Medulla oblongata (tissue), 1 donor: ENCODE measurements around the gene MSTN.

Experiments used
- DNase-seq: peaks from one replicate; pipeline ENCODE4 v3.0.0-alpha.2; 2015; ENCODE audit errors: extremely low spot score

MSTN gene

GRCh38 chr2:190062601-190063000, at the start of gene MSTN:
MSTN (minus strand) TSS chr2:190062729; CDS start chr2:190062596, 133 bp downstream.
- no peak for DNase-seq

GRCh38 chr2:190111166-190111565, 48.6 kb upstream of the MSTN start:
- DNase-seq = no peak

DNA sequence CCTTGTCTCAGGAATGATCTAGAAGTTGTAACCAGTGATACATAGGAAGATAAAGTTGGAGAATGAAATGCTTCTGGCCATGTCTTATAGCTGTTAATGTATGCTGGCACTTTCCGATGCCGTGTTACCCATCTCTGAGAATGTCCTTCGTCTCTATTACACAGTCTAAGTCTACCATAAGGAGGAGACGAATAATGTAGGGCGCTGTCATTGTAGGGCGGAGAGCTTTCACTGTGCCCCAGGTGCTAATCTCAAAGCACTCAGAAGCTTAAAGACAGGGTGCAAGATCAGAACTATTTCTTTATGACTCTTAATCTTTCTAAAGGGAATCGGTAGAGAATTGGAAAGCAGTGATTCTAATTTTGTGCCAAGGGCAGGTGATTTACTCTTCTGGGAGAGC, 48.2 kb upstream of the MSTN start:
- DNase-seq = no peak

- peak; percentile 27 for DNase-seq
Observed at GRCh38 chr2:190110131-190110530, 47.6 kb upstream of the MSTN start.

GRCh38 chr2:190107409-190107808, 44.9 kb upstream of the MSTN start:
- DNase-seq = no peak

DNA sequence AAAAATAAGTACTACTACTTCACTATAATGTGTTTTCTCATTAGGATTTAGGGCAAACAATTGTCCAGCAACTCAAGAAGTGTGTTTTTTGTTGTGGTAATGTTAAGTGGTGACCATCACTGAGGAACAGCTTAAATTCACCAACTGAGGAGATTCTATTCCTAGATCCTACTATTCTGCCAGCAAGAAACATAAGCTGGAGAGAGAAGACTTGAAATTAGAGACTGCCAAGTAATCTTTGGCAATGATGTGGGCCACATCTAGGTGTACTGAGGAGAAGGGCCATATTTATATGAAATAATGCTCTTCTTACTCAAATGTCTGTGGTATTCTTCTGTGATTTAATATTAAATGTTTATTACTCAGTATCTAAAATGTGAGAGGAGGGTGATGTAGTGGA, 44.3 kb upstream of the MSTN start:
- DNase-seq = no peak

DNA sequence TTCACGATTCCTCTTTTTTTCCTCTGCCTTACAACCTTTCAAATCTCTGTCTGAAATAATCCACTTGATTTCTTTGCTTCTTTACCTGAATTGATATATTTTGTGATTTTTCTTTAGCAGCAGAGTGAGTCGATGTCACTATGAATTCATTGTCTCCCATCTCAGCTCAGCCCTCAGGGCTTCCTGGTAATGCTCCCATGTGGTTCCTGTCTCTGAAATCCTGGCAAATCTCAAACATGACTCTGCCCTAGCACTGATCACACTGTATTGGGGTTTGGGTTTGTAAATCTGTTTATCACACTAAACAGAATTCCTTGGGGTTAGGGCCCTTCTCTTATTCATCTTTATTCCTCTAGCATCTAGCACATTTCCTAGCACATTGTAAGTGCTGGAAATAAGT, 43.0 kb upstream of the MSTN start:
- no peak for DNase-seq

GRCh38 chr2:190103144-190103543, 40.6 kb upstream of the MSTN start:
- DNase-seq = no peak

DNA sequence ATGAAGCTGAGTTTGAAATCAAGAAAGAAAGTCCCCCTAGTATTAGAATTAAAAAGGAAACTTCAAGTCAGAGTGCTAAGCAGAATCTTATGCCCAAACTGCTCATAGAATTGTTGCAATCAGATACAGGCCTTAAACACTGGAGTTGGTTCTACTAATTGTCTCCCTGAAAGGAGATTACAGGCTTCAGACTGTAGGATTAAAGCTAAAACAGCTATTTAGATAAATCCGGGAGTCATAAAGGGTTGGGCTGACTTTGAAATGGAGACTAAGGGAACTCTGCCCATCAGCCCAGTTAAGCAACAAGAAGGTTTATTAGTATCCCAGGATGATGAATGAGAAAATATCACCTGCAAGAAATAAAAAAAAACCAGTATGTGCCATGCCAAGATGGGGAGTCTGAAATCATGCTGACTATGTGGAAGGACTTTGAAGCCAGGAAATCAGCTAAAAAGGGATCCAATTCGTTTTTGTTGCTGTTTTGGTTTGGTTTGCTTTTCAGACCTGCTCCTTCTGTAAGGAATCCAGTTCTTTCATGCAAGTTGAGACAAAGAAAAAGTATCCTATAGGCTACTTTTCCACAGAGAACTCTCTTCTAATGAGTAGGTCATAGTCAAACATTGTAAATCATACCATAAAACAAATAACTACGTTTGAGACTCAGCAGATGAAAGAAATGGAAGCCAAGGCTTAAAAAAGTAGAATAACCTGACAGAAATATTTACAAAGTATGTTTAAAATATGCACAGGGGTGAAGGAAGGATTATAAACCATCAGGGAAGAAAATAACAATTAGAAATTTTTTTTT, 37.6 kb upstream of the MSTN start:
- DNase-seq = no peak

DNA sequence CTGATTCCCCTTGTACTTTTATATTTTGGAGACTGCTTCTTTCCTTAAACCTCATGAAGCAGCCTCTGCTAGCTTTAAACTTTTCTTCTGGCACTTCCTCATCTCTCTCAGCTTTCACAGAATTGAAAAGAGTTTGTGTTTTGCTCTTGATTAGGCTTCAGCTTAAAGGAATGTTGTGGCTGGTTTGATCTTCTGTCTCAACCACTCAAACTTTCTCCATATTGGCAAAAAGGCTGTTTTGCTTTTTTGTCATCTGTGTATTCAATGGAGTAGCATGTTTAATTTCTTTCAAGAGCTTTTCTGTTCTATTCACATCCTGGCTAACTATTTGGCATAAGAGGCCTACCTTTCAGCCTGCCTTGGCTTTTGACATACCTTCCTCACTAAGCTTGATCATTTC, 36.3 kb upstream of the MSTN start:
- no peak for DNase-seq

- DNase-seq = no peak
Observed at GRCh38 chr2:190097115-190097514, 34.6 kb upstream of the MSTN start.

DNA sequence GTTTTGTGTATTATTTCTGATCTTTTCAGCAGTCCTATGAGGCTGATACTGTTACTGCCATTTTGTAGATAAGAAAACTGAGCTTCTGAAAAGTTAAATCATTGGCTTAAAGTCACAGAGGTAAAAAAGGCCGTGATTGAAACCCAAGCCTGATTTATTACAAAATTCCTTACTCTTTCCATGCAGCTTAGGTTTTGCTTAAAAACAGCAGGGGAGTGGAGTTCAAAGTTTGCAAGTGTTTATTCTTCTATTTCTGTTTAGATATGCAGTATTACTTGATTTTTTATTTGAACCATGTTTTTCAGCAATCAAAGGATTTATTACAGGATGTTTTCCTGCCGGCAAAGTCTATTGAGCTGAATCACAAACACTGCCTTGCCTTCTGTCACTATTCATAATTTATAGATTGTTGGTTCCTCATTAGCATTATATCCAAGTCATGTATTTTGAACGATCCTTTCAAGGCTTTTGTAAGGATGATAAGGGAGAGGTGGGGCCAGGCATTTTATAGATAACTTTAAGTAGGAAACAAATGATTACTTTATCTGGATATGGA, 31.9 kb upstream of the MSTN start:
- DNase-seq = no peak

- DNase-seq = peak; percentile 31
Observed at GRCh38 chr2:190093793-190094192, 31.3 kb upstream of the MSTN start.

DNA sequence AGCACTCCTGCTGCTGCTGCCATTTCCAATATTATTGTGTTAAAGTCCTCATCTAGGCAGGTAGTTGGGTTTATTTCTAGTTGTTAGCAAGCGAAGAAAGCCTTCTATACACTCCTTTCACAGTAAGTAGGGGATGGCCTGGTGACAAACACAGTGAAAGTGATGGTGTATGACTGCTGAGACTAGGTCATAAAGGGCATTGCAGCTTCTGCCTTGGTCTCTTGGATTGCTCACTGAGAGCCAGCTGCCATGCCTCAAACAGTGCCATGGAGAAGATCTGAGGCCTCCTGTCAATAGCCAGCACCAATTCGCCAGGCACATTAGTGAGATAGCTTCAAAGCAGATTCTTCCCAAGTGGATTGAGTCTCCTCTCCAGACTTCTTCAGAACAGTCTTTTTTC, 27.6 kb upstream of the MSTN start:
- DNase-seq = no peak

GRCh38 chr2:190088917-190089316, 26.4 kb upstream of the MSTN start:
- DNase-seq = peak; percentile 94

DNA sequence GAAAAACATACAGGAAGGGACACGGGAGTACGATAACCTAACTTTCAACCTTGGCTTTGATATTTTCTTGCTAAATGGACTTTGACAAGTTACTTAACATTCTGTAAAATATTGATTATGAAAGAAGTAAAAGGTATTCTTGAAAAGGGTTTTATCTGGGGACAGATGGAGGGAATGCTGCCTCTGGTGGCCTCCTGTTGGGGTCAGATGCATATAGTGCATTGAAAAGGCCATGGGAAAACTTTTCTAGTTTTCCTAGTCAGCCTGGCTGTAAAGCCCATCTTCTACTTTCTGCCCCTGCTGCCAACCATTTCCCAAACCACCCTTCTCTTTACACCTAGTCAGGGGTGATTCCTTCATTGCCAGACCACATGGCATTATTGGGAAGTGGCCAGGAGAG, 22.2 kb upstream of the MSTN start:
- DNase-seq = no peak

DNA sequence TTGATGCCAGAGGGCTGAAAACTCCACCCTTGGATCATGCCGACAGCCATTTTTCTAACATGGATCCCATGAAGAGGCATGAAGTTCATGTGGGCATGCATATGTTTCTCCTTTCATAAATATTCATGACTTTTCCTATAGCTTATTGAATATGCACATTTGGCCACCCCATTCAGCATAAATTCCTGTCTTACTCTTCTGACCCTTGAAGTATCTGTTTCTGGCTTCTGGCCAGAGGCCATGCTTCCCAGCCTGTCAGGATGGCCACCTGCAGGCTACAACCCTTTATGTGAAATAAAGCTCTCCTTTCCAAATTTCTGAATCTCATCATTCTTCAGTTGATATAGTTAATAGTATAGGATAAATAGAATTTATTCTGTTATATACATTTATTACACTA, 19.6 kb upstream of the MSTN start:
- DNase-seq = no peak

DNA sequence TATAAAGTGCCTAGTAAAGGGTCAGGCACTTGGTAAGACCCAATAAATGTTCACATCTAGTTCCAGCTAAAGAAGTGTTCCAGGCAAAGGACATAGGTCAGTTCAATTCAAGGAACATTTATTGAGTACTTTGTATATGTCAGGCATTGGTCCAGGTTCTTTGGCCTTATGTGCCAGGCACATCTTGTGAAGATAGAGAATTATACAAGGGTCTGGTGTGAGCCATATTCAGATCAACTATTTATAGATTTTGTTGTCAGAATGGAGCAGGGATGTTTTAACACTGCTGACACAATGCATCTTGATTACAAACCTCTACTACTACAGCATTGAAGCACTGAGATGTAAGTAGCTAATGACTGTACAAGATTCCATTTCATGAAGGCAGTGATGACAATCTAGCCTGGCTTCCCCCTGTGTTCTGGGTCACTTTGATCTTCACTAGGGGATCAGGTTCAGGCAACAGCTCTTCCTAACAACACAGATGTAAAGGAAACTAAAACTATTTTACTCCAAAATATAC, 18.1 kb upstream of the MSTN start:
- DNase-seq = no peak

GRCh38 chr2:190079160-190079559, 16.6 kb upstream of the MSTN start:
- no peak for DNase-seq

GRCh38 chr2:190075623-190076022, 13.1 kb upstream of the MSTN start:
- DNase-seq = no peak

DNA sequence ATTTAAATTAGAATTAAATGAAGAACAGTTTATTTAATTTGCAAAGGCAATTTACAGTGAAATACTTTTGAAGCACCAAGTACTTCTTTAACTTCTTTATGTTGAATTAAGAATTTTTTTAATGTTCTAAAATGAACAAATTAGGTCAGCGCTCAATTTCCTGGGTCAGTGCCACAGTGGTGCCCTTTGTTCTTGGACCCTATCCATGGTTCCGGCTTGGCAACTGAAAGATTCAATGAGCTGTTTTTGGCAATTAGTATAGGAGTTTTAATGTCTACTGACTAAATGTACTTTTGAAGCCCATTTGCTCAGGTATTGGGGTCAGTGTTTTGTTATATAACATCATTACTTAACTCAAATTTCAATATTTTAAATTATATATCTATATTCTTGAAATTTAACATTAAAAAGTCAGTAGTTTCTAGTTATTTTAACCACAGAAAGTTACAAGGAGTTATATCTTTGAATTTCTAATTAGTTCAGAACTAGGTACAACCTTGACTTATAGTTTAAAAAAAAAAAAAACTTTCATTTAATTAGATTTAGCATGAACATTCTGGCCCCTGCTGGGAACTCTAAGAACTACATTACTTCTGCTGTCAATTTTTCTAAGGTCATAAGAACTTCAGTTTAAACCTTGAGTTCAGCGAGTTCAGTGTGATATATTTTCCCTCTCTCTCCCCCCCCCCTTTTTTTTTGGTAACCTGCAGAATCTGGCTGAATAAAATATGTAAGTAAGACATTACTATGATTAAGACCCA, 7.6 kb upstream of the MSTN start:
- peak; percentile 77 for DNase-seq

GRCh38 chr2:190068764-190069163, 6.2 kb upstream of the MSTN start:
- no peak for DNase-seq

DNA sequence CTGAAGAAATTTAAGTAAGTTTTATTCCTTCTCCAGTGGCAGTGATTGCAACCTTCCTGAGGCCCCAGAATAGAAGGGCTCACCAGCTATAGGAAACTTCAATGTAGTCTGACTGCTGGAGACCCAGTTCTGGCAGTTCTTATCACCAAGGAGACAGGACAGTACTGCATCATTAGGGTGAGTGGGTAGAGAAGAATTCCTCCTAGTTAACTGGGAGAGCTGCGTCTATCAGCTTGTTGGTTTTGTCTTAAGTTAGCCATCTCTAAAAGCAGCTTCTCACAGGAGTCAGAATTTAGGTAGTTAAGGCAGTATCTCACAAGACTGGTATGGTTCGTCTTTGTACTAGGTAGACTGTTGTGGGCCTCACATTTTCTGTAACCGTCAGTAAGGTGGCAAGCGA, 3.3 kb upstream of the MSTN start:
- DNase-seq = no peak
